ENCODE results near the gene PHACTR3. TPM values are rescaled to one million over a fixed set of nuclear protein-coding genes. Genes with fewer than 3 reads are reported as not detected.

PHACTR3 gene
- total and polyA plus RNA-seq, 2 of the 8 experiments (the other 6 are each of a cell fraction or from before 2014, with no cell fraction given) = 0.05 to 0.13 TPM

- TF ChIP-seq TAF7 (optimal IDR thresholded peaks at IDR 0.05; ENCODE audit: borderline replicate concordance, low read depth, low read length) (no peak), RNF2 (IDR thresholded peaks at IDR 0.05; ENCODE audit: borderline replicate concordance, low read depth, low read length, missing control alignments, poor library complexity, severe bottlenecking) (no peak), CHD7 (IDR thresholded peaks at IDR 0.05; ENCODE audit: insufficient replicate concordance, low read length) (no peak), NRF1 (IDR thresholded peaks at IDR 0.05; ENCODE audit: low read depth, low read length) (no peak)
These were observed 36.5 kb upstream of the PHACTR3 start (continued) for GRCh38 chr20:59567585-59568508.
